HepG2 (cell line): ENCODE data around the gene DCAF7. TPM values are rescaled to one million over a fixed set of nuclear protein-coding genes. Genes with fewer than 3 reads are reported as not detected.

ENCODE experiments used
- DR1 ChIP-seq: sonication (generic); formaldehyde crosslinking; IDR thresholded peaks from 2 replicates; pipeline ENCODE4 v1.8.0; 2021; ENCODE audit warnings: mild to moderate bottlenecking, missing genetic modification reagents, inconsistent platforms
- E2F1 ChIP-seq: sonication (generic); formaldehyde crosslinking; IDR thresholded peaks from 2 replicates; pipeline ENCODE4 v1.5.0; 2020; ENCODE audit warnings: missing genetic modification reagents
- ELF3 ChIP-seq: IDR thresholded peaks from 2 replicates; pipeline ENCODE4 v1.6.1; 2016; ENCODE audit warnings: missing genetic modification reagents, missing compliant biosample characterization
- GPN1 ChIP-seq: sonication (generic); formaldehyde crosslinking; IDR thresholded peaks from 2 replicates; pipeline ENCODE4 v1.5.1; 2020; ENCODE audit warnings: missing genetic modification reagents, borderline replicate concordance
- HIVEP1 ChIP-seq: sonication (generic); formaldehyde crosslinking; IDR thresholded peaks from 2 replicates; pipeline ENCODE4 v1.4.0; 2020; ENCODE audit warnings: mild to moderate bottlenecking, missing genetic modification reagents
- HNRNPUL1 ChIP-seq: fragments of 200-400 bp; formaldehyde crosslinking; IDR thresholded peaks from 2 replicates; pipeline ENCODE4 v1.6.1; 2017; ENCODE audit warnings: low read depth, mild to moderate bottlenecking, low read length, moderate library complexity
- MAFF ChIP-seq: IDR thresholded peaks from 2 replicates; pipeline ENCODE4 v1.6.1; 2011; ENCODE audit warnings: low read depth, low read length, improper control_type of control experiment
- MTF1 ChIP-seq: sonication (generic); formaldehyde crosslinking; IDR thresholded peaks from 2 replicates; pipeline ENCODE4 v1.5.0; 2020; ENCODE audit warnings: missing genetic modification reagents
- NKX3-1 ChIP-seq: sonication (generic); formaldehyde crosslinking; IDR thresholded peaks from 2 replicates; pipeline ENCODE4 v1.5.0; 2020; ENCODE audit warnings: missing genetic modification reagents
- RARA ChIP-seq: IDR thresholded peaks from 2 replicates; pipeline ENCODE4 v1.6.1; 2016; ENCODE audit warnings: missing genetic modification reagents, missing compliant biosample characterization
- SIN3A ChIP-seq: IDR thresholded peaks from 2 replicates; pipeline ENCODE4 v1.6.1; 2011; ENCODE audit warnings: low read depth, mild to moderate bottlenecking, control low read depth, low read length, borderline replicate concordance
- TMF1 ChIP-seq: sonication (generic); formaldehyde crosslinking; IDR thresholded peaks from 2 replicates; pipeline ENCODE4 v1.8.1; 2022; ENCODE audit warnings: low read depth, missing genetic modification reagents
- ZBTB34 ChIP-seq: sonication (generic); formaldehyde crosslinking; IDR thresholded peaks from 2 replicates; pipeline ENCODE4 v1.8.0; 2022; ENCODE audit warnings: mild to moderate bottlenecking, missing genetic modification reagents
- ZHX1 ChIP-seq: sonication (generic); formaldehyde crosslinking; IDR thresholded peaks from 2 replicates; pipeline ENCODE4 v1.8.1; 2022; ENCODE audit warnings: low read depth, mild to moderate bottlenecking, missing genetic modification reagents
- ZMYM4 ChIP-seq: sonication (generic); formaldehyde crosslinking; IDR thresholded peaks from 2 replicates; pipeline ENCODE4 v1.8.1; 2023; ENCODE audit warnings: mild to moderate bottlenecking, missing genetic modification reagents
- ZNF30 ChIP-seq: sonication (generic); formaldehyde crosslinking; IDR thresholded peaks from 2 replicates; pipeline ENCODE4 v1.5.0; 2020; ENCODE audit warnings: mild to moderate bottlenecking, missing genetic modification reagents
- ZNF350 ChIP-seq: sonication (generic); formaldehyde crosslinking; IDR thresholded peaks from 2 replicates; pipeline ENCODE4 v1.4.0; 2020; ENCODE audit warnings: mild to moderate bottlenecking, low read depth, missing genetic modification reagents, borderline replicate concordance
- ZNF510 ChIP-seq: sonication (generic); formaldehyde crosslinking; IDR thresholded peaks from 2 replicates; pipeline ENCODE4 v1.4.0; 2020; ENCODE audit warnings: low read depth, mild to moderate bottlenecking, missing genetic modification reagents
- ZNF546 ChIP-seq: sonication (generic); formaldehyde crosslinking; conservative IDR thresholded peaks from 2 replicates; pipeline ENCODE4 v1.8.1; 2023; ENCODE audit warnings: mild to moderate bottlenecking, missing genetic modification reagents
- ZNF598 ChIP-seq: sonication (generic); formaldehyde crosslinking; IDR thresholded peaks from 2 replicates; pipeline ENCODE4 v1.5.1; 2020; ENCODE audit warnings: mild to moderate bottlenecking, missing genetic modification reagents, borderline replicate concordance
- ZNF644 ChIP-seq: IDR thresholded peaks from 2 replicates; pipeline ENCODE4 v1.6.1; 2016; ENCODE audit warnings: low read depth
- ZNF841 ChIP-seq: sonication (generic); formaldehyde crosslinking; IDR thresholded peaks from 2 replicates; pipeline ENCODE4 v1.8.1; 2023; ENCODE audit warnings: missing genetic modification reagents, borderline replicate concordance
- ZSCAN31 ChIP-seq: sonication (generic); formaldehyde crosslinking; IDR thresholded peaks from 2 replicates; pipeline ENCODE4 v1.5.0; 2020; ENCODE audit warnings: low read depth, mild to moderate bottlenecking, missing genetic modification reagents
- polyA plus RNA-seq, 8 experiments: library from polyadenylated mRNA; depleted of rRNA in 3 of 8; stranded (reverse) in 7 of 8; unstranded in 1 of 8; fragments of >200 nt; fragmentation: Illumina TruSeq in 4 of 8; extraction: Trizol in 4 of 8; gene quantifications; 2 replicates each; pipeline versions ENCODE4 v1.2.1 to v1.2.3, GENCODE V29; 2011 to 2016; ENCODE audit warnings: low read depth in 4 of 8, missing spikeins in 1 of 8, mixed read lengths in 1 of 8; ENCODE audit not compliant: insufficient read depth in 1 of 8
- total RNA-seq, 5 experiments: library from RNA; depleted of rRNA; stranded (reverse); fragments of >200 nt; fragmentation: Illumina TruSeq; extraction: Trizol; gene quantifications; 2 replicates each; pipeline ENCODE4 v1.2.3, GENCODE V29; 2016; ENCODE audit warnings: low read depth in 1 of 5

The DCAF7 gene
- total and polyA plus RNA-seq, 2 of the 13 experiments (the other 11 are each of a cell fraction or from before 2014, with no cell fraction given), result 55.2 to 73.4 TPM

- TF ChIP-seq ZNF841 (CRISPR knock-in tag) (no peak), ELF3 (CRISPR knock-in tag) (peak; percentile 29), MAFF (no peak), SIN3A (peak; percentile 70; the same call in 1 of the 2 replicates), ZSCAN31 (peak; percentile 64; the same call in 1 of the 2 replicates), RARA (CRISPR knock-in tag) (no peak), ZNF510 (CRISPR knock-in tag) (no peak), ZMYM4 (peak; percentile 78), TMF1 (CRISPR knock-in tag) (no peak), HNRNPUL1 (no peak), ZNF598 (CRISPR knock-in tag) (peak; percentile 99), DR1 (CRISPR knock-in tag) (peak; percentile 87; the same call in 1 of the 2 replicates), GPN1 (CRISPR knock-in tag) (no peak; the same call in 1 of the 2 replicates), MTF1 (CRISPR knock-in tag) (peak; percentile 70; the same call in 1 of the 2 replicates), E2F1 (CRISPR knock-in tag) (peak; percentile 92), NKX3-1 (CRISPR knock-in tag) (no peak), ZNF350 (CRISPR knock-in tag) (peak; percentile 92; the same call in 1 of the 2 replicates), ZNF546 (peak; percentile 96; the same call in 1 of the 2 replicates), ZHX1 (0 out of 2 replicates have a peak, but pooled peaks have one; percentile 43), ZBTB34 (no peak), ZNF644 (no peak), ZNF30 (CRISPR knock-in tag) (no peak), HIVEP1 (CRISPR knock-in tag) (peak; percentile 97)
These were observed 71.7 kb downstream of the DCAF7 start, which contains the start of gene MAP3K3 (continued) for GRCh38 chr17:63621684-63622573.
